Sciatic nerve (tissue), 2 donors: Measurements from ENCODE around the gene MDM4. TPM values are rescaled to one million over a fixed set of nuclear protein-coding genes. Genes with fewer than 3 reads are reported as not detected.
"Not testable (repeated sequence)": the region's sequence is repeated elsewhere in the genome, so short reads cannot be mapped to it uniquely, and the experiment has no call there.

ENCODE experiments used
- ATAC-seq: fragments of 200-7000 bp; cut with Tn5 transposase; one replicate; pipeline ENCODE4 v1.9.1; 2020; ENCODE audit warnings: mild to moderate bottlenecking, moderate library complexity
- DNase-seq: peaks from one replicate; pipeline ENCODE4 v3.0.0-alpha.2; 2020; ENCODE audit warnings: low spot score
- intact Hi-C: fragments of 100-400 bp; cut with DNase I; formaldehyde crosslinking; loops from one replicate; pipeline ENCODE4 v1.14.2; 2022
- total RNA-seq: library from RNA; stranded (reverse); fragmentation: NEBNext Ultra II Directional; extraction: Animal tissue kit (Norgen Biotek cat#: 25700); gene quantifications from one replicate; pipeline ENCODE4 v1.2.1, GENCODE V29; 2021
- donor health status: DM: no; HTN: no; CAD: no.
- donor health status: DM: no; HTN: no; CAD: no.

MDM4 gene
- total RNA-seq, 1 donor from 2014 or later, result 157 TPM

- ATAC-seq (no peak), DNase-seq (no peak)
- intact Hi-C loops, result no loop called here
Measured at GRCh38 chr1:204545881-204546280, 29.7 kb downstream of the MDM4 start.

GRCh38 chr1:204548265-204548664, 32.1 kb downstream of the MDM4 start:
- intact Hi-C loops, result no loop called here

DNA sequence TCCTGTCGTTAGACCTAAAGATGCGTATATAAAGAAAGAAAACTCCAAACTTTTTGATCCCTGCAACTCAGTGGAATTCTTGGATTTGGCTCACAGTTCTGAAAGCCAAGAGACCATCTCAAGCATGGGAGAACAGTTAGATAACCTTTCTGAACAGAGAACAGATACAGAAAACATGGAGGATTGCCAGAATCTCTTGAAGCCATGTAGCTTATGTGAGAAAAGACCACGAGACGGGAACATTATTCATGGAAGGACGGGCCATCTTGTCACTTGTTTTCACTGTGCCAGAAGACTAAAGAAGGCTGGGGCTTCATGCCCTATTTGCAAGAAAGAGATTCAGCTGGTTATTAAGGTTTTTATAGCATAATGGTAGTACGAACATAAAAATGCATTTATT, 33.1 kb downstream of the MDM4 start:
- ATAC-seq (no peak), DNase-seq (no peak)
- intact Hi-C loops, result no loop called here

More at GRCh38 chr1:204548265-204548664, 32.1 kb downstream of the MDM4 start:
- ATAC-seq (no peak), DNase-seq (no peak)

DNA sequence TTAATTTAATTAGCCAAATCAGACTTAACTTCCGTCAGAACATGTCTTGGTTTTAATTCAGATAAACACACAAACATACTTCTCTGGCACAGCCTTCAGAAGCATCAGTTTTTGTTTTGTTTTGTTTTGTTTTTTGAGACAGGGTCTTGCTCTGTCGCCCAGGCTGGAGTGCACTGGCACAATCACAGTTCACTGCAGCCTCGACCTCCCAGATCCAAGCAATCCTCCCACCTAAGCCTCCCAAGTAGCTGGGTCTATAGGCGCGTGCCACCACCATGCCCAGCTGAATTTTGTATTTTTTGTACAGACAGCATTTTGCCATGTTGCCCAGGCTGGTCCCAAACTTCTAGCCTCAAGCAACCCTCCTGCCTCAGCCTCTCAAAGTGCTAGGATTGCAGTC, 34.7 kb downstream of the MDM4 start:
- intact Hi-C loops, result no loop called here
- ATAC-seq, result no peak
- no peak for DNase-seq

DNA sequence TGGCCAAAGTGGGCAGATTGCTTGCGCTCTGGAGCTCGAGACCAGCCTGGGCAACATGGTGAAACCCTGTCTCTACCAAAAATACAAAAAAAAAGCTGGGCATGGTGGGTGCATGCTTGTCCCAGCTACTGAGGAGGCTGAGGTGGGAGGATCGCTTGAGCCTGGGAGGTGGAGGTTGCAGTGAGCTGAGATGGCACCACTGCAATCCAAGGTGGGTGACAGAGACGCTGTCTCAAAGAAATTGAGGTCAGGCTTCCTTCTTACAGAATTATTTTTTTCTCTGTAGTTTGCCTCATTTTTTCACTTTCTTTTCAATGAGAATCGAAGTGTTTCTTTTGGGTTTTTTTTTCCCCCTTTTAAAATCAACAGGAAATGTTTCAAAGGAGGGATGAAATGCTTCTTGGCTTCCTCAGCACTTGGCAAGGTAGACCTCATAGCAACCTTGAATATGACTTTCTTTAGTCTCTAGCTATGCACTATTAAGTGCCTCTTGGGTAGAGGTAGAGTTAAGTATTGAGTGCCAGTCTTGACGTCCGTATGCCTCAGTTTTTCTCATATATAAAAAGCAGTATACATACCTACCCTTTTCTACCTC, 40.3 kb downstream of the MDM4 start:
- intact Hi-C loops, result no loop called here
- no peak for ATAC-seq

GRCh38 chr1:204558467-204558866, 42.3 kb downstream of the MDM4 start:
- intact Hi-C loops, result no loop called here
- no peak for ATAC-seq
- DNase-seq, result no peak

More for the DNA sequence above, 40.3 kb downstream of the MDM4 start:
- no peak for DNase-seq

GRCh38 chr1:204560002-204560401, 43.8 kb downstream of the MDM4 start:
- intact Hi-C loops, ATAC-seq, DNase-seq: not testable (repeated sequence)

DNA sequence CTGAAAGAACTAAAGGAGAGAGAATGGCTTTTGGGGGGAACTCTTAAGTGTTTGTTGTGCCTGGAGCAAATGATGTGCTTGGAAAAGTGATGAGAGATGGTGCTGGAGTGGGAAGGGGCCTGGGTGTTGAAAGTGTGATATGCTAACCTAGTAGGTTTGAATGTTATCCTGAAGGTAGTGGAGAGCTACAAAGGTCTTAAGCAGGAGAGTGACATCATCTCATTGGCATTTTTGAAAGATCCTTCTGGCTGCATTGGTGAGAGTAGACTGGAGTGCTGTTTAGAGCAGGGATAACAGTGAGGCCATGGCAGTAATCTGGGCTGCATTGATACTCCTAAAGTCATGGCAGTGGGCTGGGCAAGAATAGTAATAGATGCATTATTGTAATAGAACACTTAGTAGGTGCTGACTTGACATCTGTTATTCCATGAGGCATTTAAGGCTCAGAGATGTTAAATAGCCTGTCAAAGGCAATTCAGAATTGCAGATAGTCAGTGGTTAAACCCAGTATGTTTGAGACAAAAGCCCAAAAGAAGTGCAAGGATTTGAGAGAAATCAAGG, 44.5 kb downstream of the MDM4 start:
- no peak for ATAC-seq
- intact Hi-C loops, result no loop called here
- DNase-seq, result no peak

DNA sequence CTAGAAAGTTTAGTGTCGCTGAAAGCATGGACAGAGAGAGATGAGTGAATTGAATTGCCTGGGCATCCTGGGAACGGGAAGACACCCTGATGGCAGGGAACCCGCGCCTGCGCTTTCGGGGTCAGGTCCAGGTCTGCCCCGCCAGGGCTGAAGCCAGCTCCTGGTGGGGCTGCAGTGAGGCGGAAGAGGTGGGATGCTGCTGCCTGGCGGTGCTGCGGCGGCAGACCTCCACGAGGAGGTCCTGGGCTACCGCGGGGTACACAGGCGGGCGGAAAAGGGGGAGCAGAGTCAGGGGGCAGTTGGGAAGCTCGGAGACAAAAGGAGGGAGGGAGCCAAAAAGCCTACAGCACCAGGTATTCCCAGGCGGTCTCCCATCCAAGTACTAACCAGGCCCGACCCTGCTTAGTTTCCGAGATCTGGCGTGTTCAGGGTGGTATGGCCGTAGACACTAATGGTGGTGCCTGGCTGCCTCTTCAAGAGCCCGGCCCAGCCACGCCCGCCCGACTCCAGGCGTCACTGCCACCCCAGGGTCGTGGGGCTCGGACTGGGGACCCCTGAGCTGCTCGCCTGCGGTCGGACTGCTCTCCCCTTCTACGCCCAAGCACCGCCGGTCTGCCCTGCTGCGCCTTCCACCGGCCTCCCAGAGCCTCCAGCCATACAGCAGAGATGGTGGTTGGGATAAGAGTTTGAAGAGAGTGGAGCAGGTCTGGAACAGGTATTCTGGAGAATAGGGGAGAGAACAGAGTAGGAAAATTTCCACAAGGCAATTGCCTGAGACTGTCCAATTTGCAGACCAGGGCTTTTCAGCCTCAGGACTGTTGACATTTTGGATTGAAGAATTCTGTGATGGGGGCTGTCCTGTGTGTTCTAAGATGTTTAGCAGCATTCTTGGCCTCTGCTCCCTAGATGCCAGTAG, 46.1 kb downstream of the MDM4 start:
- DNase-seq (no peak), ATAC-seq (no peak)
- intact Hi-C loops, result no loop called here

GRCh38 chr1:204563307-204563706, 47.1 kb downstream of the MDM4 start:
- no peak for DNase-seq
- intact Hi-C loops, result no loop called here
- no peak for ATAC-seq

DNA sequence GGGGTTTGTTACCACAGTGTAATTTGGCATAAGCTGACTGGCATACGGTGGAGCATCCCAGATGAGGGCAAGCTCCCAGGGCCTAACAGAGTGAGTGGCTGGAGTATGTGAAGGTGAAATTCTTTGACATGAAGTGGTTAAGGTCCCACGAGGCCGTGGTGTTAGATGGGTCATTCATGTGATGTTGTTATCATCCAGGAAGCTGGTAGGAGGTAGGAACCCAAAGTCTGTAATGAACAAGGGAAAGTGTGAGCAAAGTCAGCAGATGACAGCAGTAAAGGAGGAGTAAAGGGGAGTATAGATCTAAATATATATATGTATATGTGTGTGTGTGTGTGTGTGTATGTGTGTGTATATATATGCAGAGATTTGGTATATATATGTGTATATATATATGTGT, 47.6 kb downstream of the MDM4 start:
- DNase-seq (no peak), ATAC-seq (no peak)
- intact Hi-C loops, result no loop called here

DNA sequence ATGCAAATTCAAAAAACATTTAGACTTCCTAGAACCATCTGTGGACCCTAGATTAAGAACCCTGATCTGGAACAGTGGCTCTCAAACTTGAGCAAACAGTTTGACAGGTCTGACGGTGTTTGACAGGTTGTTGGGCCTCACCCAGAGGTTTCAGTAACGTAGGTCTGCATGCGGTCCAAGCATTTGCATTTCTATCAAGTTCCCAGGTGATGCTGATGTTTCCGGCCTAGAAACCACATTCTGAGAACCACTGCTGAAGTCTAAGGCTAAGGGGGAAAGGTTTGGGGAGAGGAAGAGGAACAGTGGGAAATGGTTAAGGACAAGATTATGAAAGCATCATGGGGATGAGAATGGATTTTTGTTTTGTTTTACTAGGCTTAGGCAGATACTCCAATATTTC, 48.6 kb downstream of the MDM4 start:
- ATAC-seq (no peak), DNase-seq (no peak)
- intact Hi-C loops, result loop anchor here (5.0 kb wide), 1 partner anchor 197 kb away; no protein-coding TSS in a partner anchor

DNA sequence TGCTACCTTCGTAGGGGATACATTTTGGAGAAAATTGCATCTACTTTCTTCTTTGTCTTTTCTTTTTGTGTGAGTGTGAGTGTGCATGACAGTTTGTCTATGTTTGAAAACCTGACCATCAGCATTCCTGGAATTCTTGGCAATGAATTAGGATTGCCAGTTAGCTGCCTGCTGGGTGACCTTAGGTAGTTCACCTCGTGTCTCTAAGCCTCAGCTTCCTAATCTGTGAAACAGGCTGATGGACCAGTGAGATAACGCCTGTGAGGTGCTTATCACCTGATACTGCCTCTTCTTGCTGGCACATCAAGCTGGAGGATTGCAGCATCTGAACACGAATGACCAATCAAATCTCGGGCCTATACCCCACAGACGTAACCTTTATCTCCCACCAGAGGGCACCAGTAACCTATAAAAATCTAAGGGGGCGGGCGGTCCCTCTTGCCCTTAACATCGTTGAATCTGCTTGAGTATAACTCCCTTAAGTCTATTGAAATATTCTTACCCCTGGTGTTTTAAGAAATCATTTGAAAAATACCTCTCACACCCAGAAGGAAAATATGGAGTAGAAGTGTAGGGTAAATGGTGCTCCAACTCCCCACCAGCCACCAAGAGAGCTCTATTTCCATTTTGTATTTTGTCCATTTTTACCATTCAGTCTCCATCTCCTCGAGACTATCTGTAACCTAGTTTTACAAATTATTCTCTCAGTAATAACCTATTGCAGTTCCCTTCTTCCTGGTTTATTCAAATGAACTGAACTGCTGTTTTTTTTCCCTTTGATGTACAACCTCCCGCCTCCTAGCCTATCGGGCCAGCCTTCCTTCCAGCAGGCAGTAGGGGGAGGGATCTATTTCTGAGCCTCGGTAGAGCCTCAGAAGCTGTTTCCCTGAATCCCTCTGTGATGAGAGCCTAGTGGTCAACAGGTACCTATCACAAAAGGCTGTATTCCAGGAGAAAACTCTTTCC, 49.7 kb downstream of the MDM4 start:
- intact Hi-C loops, result loop anchor here (5.0 kb wide), 1 partner anchor 196 kb away; no protein-coding TSS in a partner anchor
- no peak for DNase-seq

DNA sequence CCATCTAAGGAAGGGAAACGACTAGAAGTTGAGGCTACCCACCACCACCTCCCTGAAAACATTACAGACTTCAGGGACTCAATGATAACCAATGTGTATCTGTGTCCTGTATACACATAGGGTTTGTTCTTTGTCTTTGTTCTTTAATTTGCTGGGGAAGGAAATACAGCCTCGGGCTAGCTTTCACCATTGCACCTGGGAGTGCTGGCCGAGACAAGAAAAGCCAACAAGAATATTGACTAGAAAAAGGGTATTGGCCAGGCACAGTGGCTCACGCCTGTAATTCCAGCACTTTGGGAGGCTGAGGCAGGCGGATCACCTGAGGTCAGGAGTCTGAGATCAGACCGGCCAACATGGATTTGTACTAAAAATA, 50.4 kb downstream of the MDM4 start:
- intact Hi-C loops, result loop anchor here (5.0 kb wide), 1 partner anchor 196 kb away; no protein-coding TSS in a partner anchor
- DNase-seq (no peak), ATAC-seq (no peak)

More for the DNA sequence above, 49.7 kb downstream of the MDM4 start:
- peak; percentile 91 for ATAC-seq

DNA sequence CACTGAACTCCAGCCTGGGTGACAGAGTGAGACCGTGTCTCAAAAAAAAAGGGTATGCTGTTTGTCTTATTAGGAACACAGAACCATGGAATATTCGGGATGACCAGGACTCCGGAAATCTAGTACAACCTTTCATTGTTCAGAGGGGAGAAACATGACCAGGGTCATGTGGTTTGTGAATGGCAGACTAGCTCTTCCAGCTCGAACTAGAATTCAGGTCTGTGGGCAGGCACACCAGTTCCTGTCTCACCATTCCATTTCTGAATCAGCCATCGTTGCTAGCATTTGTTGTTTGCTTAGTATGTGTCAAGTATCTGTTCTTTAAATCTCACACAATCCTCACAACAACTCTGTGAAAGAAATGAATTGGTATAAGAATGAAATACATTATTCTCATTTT, 50.9 kb downstream of the MDM4 start:
- intact Hi-C loops, result loop anchor here (5.0 kb wide), 1 partner anchor 195 kb away; no protein-coding TSS in a partner anchor
- ATAC-seq, result no peak
- DNase-seq, result no peak

DNA sequence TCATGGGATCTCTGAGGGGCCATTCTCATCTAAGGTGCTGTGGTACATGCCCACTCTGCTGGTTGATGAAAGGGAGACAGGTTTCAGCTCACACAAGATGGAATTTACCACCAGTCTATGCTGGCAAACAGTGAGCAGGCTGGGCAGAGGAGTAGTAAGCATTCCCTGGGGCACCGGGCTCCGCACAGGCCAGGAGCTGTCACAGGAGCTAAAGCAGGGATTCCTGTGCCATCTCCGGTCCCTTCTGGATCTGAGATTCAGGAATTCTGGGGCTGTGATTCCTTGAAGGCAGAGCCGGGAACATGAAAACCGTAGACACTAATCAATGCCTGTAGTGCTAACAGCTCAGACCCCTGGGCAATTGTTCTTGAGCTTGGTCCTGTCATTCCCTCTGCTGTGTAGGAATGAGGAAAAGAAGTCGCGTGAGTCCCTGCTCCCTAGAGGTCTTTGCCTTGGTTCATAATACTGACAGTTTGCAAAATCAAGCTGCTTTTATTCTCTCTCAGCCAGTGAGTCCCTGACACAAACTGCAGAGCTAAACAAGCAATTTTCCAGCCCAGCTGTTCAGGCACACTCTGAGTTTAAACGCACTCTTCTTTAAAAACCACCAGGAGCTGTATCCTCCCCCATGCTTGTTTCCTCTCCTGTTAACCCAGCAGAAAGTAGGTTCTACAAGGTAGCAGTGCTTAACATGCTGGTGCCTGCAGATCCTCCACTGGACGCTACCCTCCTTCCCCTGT, 52.5 kb downstream of the MDM4 start:
- intact Hi-C loops, result loop anchor here (5.0 kb wide), 1 partner anchor 194 kb away; no protein-coding TSS in a partner anchor
- ATAC-seq, result no peak

DNA sequence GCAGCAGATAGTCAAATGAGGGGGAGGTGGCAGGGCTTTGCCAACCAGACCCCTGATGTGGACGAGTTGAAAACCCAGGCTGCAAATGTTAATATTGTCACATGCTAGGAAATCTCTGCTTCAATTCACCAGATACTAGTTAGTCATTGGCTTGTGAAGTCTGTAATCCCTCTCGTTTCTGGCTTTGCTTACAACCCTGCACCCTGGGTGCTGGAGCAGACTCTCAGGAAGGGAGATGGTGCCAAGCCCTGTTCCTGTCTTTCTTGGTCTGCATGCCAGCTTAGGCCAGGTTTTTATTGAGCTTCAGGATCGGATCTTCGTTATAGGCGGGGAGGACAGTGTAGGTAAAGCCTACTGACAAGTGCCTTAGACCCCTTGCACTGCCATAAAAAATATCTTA, 53.3 kb downstream of the MDM4 start:
- ATAC-seq (no peak), DNase-seq (peak; percentile 23)
- intact Hi-C loops, result loop anchor here (5.0 kb wide), 1 partner anchor 193 kb away; no protein-coding TSS in a partner anchor

More for the DNA sequence above, 52.5 kb downstream of the MDM4 start:
- DNase-seq, result no peak

DNA sequence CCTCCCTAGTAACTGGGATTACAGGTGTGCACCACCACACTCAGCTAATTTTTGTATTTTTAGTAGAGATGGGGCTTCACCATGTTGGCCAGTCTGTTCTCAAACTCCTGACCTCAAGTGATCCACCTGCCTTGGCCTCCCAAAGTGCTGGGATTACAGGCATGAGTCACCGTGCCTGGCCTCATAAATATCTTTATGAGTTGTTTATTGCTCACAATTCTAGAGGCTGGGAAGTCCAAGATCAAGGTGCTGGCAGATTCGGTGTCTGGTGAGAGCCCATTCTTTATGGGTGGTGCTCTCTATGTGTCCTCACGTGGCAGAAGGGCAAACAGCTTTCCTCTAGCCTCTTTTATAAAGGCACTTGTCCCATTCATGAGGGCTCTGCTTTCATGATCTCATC, 53.8 kb downstream of the MDM4 start:
- intact Hi-C loops, ATAC-seq: not testable (repeated sequence)
- DNase-seq, result peak; percentile 13
